ENCODE results near the gene RGS12.
A peak's percentile ranks its signal among the peaks of the same experiment; 100 is the strongest.

Gene RGS12

DNA sequence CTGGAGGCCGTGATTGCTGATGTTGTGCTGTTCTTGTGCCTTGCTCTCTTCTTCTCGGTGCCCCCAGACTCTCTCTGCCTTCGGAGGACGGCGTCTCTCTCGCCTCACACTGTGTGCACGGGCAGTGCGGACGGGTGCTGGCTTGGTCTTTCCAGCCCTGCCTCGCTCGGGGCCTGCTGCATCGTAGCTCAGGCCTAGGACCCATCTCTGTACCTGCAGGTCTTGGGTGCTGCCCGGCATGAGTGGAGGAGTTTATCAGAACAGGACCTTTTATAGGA lies 18.2 kb downstream of the RGS12 start:
- no peak for DNase-seq (ENCODE audit: low read depth, low spot score)

DNA sequence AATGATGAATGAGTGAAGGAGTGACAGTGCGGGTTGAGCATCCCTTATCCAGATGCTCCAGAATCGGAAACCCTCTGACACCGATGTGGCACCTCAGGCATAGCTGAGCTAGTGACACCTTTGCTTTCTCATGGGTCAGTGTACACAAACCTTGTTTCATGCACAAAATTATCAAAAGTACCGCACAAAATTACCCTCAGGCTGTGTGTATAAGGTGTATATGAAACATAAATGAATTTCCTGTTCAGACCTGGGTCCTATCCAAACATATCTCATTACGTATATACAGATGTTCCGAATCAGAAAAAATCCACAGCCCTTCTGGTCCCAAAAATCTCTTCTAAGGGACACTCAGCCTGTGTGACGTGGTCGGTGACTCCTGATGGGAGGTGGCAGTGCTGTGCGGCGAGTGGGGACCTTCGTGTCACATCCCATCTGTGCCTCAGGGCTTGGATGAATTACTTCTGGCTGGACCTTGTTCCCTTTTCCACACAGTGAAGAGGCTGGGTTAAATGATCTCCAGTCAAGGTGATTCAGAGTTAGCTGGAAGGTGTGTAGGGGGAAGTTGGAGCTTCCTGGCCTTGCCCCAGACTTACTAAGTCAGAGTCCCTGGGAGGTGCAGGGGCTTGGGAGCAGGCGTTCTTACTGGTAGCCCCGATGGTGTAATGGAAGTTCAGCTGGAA lies 18.8 kb downstream of the RGS12 start:
- no peak for DNase-seq (ENCODE audit: low read depth, low spot score)

DNA sequence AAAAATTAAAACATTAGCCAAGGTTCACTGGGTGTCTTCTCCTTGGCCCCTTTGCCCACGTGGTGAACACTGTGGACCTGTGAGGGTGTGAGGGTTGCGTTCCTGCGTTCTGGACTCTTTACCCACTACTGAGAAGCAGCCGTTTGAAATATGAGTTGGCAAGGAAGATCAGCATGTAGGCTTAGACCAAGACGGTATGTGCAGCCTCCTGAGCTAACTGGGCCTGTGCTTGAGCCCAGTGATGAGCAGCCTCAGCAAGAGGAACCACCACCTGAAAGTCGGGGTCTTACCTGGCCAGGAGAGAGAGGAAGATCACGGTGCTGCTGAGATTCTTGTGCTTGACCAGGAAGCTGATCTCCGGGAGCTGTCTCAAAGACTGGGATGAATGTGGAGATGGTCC lies 19.5 kb downstream of the RGS12 start:
- DNase-seq (ENCODE audit: low read depth, low spot score): no peak

DNA sequence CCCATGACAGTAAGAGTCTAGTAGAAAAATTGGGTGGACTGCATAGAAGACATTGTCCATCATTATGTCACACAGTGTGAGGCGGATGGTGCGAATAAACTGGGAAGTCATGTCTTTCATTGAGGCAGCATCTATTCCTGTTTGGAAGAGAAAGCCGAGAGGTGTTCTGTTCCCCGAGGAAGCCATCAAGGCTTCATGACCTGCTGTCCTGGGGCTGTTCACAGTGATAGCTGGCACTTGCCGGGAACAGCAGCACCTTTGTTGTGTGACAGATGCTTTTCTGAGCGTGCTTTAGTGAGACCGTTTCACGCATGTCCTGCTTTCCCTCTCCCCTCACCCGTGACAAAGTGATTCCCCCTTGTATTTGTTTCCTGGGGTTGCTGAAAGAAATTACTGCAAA lies 20.3 kb downstream of the RGS12 start:
- no peak for DNase-seq (ENCODE audit: low read depth, low spot score)

DNA sequence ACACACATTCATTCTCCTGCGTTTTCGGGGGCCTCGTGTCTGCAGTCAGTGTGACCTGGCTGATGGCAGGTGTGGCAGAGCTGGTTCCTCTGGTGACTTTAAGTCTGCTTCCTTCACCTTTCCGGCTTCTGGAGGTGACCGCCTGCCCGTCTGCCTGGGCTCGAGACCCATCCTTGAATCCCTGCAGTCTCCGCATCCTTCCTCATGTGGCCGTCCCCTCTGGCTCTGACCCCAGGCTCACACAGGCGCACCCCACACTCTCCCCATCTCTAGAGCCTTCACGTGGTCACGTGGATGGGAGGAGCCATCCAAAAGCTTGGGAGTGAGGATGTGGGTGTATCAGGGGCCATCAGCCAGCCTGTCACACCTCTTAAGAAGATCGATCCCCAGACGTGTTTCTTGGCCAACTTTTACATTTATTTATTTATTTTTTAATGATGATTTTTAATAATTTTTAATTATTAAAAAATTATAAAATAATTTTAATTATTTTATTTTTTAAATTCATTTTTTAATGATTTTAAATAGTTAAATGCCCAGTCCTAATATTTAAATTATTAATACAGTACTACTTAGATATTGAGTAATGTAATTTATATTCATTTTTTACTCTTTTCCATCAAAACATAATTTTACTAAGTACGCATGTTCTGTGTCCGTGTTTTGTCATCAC lies 20.9 kb downstream of the RGS12 start:
- DNase-seq (ENCODE audit: low read depth, low spot score): no peak

DNA sequence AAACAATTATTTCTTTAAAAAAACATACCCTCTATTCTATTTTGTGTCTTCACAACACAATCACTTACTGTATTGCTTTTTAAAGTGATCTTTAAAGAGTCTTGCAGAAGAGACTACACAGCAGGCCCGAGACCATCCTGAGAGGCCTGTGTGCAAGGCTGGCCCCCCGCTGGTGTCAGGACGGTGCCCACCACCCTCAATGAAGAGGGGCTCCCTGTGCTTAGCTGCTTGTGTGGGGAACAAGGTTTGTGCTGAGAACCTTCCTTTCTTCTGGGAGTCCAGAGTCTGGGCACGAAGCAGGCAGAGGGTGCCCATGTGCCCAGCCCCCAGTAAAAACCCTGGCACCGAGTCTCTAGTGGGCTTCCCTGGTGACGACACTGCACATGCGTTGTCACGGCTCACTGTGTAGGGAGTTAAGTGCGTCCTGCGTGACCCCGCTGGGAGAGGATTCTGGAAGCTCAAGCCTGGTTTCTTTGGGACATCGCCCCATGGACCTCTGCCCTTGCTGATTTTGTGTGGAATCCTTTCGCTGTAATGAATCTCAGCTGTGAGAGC lies 22.0 kb downstream of the RGS12 start:
- no peak for DNase-seq (ENCODE audit: low read depth, low spot score)

DNA sequence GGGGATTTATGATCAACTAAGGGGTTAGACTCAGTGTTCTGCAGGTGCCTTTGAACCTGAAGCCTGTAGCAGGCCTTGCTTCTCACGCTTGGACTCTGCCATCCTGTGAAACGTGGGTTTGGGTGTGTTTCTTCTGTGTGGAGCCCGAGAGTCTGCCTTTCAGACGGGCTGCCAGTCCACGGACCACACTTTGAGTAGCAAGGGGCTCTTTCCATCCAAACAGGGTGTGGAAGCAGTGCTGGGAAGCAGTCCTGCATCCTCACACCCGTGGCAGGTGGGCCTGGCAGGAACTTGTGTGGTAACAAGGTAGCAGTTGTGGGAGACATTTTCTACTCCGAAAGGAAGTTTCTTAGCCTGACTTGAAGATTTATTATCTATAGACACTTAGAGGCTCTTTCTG lies 22.7 kb downstream of the RGS12 start:
- DNase-seq (ENCODE audit: low read depth, low spot score): no peak

DNA sequence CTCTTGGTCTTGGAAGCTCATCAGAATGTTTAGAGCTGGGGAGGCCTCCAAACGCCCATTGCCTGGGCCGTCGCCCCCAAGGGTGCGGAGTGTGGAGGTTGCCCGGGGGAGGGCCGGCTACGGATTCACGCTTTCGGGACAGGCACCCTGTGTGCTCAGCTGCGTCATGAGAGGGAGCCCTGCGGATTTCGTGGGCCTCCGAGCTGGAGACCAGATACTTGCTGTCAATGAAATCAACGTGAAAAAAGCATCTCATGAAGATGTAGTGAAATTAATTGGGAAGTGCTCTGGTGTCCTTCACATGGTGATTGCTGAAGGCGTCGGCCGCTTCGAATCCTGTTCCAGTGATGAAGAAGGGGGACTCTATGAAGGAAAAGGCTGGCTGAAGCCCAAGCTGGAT lies 23.3 kb downstream of the RGS12 start:
- no peak for DNase-seq (ENCODE audit: low read depth, low spot score)

DNA sequence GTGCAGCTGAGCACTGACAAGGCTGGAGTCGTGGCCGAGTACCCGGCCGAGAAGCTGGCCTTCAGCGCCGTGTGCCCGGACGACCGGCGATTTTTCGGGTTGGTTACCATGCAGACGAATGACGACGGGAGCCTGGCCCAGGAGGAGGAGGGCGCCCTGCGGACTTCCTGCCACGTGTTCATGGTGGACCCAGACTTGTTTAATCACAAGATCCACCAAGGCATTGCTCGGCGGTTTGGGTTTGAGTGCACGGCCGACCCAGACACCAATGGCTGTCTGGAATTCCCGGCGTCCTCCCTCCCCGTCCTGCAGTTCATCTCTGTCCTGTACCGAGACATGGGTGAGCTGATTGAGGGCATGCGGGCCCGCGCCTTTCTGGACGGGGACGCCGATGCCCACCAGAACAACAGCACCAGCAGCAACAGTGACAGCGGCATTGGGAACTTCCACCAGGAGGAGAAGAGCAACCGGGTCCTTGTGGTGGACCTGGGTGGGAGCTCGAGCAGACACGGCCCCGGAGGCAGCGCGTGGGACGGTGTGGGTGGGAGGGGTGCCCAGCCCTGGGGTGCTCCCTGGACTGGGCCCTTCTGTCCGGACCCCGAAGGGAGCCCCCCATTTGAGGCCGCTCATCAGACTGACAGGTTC lies 24.3 kb downstream of the RGS12 start:
- DNase-seq (ENCODE audit: low read depth, low spot score): no peak

DNA sequence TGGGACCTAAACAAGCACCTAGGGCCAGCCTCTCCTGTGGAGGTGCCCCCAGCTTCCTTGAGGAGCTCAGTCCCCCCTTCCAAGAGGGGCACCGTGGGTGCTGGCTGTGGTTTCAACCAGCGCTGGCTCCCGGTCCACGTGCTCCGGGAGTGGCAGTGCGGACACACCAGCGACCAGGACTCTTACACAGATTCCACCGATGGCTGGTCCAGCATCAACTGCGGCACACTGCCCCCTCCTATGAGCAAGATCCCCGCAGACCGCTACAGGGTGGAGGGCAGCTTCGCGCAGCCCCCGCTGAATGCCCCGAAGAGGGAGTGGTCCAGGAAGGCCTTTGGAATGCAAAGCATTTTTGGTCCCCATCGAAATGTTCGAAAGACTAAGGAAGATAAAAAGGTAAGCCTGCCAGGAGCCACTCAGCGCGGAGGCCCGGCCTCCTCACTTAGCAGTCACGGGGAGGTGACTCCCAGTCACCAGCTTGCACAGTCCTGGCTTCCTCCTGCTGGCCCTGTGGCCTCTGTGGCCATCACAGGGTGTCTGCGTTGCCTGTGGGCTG lies 24.9 kb downstream of the RGS12 start:
- DNase-seq (ENCODE audit: low read depth, low spot score): no peak

DNA sequence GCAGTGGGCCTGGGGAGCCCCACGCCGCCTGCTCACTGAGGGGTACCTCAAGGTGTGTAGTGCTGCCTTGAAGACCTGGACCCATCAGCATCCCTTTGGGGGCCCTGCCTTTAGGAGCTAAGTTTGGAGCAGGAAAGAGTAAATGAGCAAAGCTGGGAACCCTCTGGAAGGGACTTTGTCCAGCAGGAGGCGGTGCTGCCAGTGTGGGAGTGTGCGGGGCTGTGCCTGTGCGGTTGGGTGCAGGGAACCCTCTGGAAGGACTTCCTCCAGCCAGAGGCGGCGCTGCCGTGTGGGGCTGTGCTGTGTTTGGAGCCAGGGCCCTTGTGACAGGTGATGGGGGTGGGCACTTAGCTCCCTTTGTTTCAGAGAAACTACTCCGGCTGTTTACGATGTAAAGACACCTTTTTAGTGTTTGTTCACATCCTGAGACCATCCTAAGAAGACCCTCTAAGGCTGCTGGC lies 25.8 kb downstream of the RGS12 start:
- peak; percentile 75 for DNase-seq (ENCODE audit: low read depth, low spot score)

DNA sequence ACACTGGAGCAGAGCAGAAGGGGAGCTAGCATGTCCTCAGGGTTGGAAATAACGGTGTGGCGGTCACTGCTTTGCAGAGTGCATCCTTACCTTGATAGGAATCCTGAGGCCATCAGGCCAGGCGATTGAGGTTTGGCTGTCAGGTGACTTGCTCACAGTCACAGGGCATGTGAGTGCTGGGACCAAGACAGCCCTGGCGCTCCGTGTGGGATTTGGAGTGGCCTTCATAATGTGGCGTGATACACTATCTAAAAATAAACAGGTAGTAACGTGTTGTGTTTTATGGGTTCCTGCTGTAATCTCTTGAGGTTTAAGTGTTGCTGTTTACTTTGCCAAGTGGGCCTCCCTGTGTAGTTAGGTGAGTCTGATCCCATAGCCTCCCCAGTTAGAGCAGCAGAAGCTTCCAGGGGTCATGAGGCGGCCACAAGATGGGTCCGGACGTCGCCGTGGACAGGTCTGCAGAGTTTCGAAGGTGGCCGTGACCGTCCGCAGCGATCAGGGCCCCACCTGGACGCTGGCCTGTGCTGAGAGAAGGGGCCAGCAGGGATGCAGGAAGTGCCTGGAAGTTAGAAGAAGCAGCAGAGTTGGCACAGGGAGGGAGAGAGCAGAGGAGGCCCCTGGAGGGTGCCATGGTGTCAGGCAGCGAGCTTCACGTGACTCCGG lies 27.7 kb downstream of the RGS12 start:
- DNase-seq (ENCODE audit: low read depth, low spot score): no peak

DNA sequence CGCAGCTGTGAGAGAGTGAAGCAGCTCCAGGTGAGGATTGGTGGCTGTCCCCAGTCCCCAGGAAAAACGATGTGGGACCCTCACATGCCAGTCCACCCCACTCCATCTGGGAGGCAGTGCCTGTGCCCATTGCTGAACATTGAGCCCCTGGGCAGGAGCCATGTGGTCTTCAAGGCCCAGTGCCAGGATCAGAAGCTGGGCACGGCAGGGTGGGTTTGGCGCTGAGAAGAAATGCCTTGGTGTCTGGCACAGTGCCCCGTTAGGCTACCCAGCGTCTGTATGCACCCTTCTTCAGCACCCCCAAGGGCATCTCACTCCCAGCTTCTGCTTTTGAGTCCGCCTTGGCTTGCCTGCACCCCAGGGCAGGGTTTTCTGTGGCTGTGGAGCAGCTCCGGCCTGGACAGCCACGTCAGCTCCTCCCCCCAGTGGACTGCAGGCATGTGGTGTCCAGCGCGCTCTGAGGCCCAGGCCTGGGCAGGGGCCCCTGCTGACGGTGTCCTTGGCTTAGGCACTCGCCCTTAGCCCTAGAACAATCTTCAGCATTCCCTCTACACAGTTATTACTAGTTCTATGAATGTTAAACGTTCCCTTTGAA lies 28.6 kb downstream of the RGS12 start:
- no peak for DNase-seq (ENCODE audit: low read depth, low spot score)

DNA sequence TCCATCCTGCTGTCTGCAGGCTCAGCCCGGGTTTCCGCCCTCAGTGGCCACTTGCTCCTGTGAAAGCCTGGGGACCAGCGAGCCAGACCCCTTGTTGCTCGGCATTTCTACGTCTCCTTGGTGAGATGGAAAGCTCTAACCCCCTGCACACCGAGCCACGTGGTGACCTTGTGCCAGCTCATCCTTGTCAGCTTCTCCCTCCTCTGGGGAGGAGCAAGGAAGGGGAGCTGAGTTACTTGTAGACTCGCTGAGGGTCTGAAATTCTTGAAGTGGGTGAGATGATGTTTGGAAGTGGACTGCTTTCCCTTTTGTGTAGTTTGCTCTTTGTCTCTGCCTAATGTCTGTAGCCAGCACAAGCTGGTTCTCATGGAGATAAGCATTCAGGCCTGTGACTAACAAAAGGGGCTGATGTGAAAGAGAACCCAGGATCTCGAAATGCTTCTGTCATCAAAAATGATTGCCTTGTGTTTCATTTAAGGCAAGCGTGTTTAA lies 29.3 kb downstream of the RGS12 start:
- DNase-seq (ENCODE audit: low read depth, low spot score): peak; percentile 41

DNA sequence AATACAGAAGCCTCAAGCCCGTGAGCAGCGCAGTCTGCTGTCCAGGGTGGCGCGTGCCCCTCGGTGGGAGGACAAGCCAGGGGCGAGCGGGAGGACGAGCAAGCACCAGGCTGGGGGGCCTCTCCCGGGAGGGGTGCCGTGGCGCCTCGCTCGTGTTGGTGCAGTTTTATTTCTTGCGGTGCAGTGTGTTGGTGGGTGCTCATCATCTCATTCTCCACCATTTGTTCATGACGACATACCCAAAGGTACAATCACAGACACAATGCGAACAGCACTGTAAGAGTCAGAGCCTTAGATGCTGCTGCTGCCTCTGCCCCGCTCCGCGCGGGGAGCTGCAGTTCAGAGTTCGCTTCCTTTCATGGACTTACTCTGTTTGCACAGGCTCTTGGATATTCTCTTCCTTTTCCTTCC lies 30.3 kb downstream of the RGS12 start:
- DNase-seq (ENCODE audit: low read depth, low spot score): no peak

DNA sequence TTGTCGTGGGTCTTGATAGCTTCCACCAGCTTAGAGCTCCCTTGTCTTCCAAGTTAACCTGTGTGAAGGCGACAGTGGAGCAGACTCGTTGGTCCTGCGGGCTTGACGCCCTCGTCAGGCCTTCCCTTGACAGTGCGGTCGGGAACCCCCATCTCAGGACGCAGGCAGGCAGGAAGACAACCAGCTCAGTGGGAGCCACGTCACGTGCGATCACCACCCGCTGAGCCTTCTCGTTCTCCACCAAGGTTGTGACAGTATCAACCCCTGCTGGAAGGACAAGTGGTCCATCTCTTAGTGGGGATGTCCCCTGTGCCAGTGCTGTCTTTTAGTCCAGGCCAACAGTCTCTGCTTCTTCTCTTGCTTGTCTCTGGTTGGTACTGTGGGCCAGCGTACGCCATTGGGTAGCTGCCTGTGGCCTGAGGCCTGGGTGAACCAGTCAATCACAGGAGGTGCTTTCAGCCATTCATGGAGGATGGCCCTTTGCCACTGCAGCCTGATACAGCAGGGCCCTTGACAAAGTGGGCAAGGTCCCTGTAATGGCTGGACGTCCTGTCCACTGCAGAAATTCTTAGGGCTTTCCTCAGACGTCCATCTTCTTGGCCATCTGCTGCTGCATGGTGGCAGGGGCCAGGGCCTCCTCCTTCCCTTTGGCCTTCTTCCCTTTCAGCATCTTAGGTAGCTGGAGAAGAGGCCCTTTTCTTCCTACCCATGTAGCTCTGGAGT lies 31.4 kb downstream of the RGS12 start:
- DNase-seq (ENCODE audit: low read depth, low spot score): peak; percentile 58

DNA sequence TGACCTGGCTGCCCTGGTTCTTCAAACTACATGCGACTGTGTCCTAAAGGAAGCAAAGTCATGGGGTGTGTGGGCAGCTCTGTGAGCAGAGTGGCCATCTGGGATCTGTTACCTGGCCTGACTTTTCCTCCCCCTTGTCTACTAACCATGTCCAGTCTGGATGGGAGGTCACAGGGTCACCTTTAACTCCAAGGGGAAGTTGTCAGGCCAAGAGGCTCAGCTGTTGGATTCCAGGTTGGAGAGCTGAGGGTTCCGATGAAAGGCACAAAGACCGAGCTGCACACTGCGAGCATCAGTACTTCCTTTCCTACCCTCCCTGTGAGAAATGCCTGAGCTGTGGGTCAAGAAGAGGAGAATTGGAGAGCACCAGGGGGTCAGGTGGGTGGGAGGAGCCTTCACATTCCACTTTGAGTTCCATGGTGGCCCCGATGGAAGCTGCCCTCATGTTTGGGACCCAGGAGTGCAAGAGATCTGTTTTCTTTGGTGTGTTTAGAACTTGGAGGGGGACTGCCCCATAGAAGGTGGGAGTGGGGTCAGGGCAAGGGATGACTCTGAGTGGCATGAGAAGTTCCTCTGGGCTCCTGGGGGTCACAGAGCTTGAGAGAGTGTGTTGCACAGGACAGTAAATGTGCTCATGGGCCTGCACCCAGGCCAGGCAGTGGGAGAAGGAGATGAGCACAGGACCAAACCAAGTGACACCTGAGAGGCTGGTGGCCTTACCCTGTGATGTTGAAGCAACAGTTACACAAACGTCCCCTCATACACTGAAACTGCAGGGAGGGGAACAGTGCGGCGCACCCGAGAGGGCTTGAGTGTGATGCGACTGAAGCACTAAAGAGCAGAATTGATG lies 36.2 kb downstream of the RGS12 start:
- DNase-seq (ENCODE audit: low read depth, low spot score): no peak

DNA sequence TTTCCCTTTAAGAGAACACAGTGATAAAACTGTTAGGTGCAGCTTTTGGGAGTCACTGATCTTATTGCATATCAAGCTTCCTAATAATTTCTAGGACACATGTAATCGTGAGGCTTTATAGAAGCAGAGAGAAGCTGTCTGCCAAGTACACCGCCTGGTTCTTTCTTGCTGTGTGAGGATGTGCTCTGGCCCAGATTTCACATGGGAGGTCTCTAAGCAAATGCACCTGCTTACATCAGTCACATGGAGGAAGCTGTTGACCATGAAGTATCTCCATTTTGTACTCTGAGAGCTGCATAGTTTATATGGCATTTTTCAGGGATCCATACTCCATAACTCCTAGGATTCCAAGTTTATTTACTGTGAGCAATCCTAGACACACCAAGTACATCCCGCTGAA lies 37.1 kb downstream of the RGS12 start:
- no peak for DNase-seq (ENCODE audit: low read depth, low spot score)

DNA sequence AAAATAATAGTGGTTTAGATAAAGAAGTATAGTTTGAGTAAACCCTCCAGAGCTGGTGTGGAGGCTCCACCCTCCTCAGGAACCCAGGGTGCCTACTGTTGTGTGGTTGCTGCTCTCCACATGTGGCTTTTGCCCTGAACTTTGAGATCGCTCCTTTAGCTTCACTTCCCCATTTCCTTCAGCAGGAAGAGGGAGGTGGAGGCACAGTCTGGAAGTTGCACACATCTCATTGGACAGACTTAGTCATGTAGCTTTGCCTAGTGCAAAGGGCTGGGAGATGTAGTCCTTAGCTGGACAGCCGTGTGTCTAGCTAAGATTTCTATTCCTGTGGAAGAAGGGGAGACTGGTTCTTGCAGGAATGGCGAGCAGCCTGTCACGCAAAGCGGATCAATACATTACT lies 37.9 kb downstream of the RGS12 start:
- no peak for DNase-seq (ENCODE audit: low read depth, low spot score)

Measured in ELF-1 (cell line).